HEK293T (cell line): ENCODE results near the gene KCNG2.

Source experiments
- CTCF ChIA-PET: fragments of 350-600 bp; formaldehyde crosslinking; extraction: SDS; loops from one replicate; lab custom pipeline; 2021; ENCODE audit warnings: antibody characterized with exemption, inconsistent platforms; lab: Yijun Ruan, JAX
- POLR2A ChIA-PET: fragments of 350-600 bp; formaldehyde crosslinking; extraction: SDS; loops from one replicate; lab custom pipeline; 2020; ENCODE audit warnings: antibody characterized with exemption, inconsistent platforms; lab: Yijun Ruan, JAX
- DNase-seq: peaks from one replicate; pipeline ENCODE4 v3.0.0; 2012; ENCODE audit warnings: mixed read lengths; ENCODE audit errors: extremely low spot score
- ARNT ChIP-seq: fragments of 450-650 bp; IDR thresholded peaks from 2 replicates; pipeline ENCODE4 v1.6.1; 2017; ENCODE audit warnings: mild to moderate bottlenecking
- BHLHE40 ChIP-seq: fragments of 450-650 bp; IDR thresholded peaks from 2 replicates; pipeline ENCODE4 v1.6.1; 2016; ENCODE audit warnings: mild to moderate bottlenecking, moderate library complexity, borderline replicate concordance
- CTBP1 ChIP-seq: fragments of 450-650 bp; IDR thresholded peaks from 2 replicates; pipeline ENCODE4 v1.6.1; 2016; ENCODE audit warnings: borderline replicate concordance
- ELF4 ChIP-seq: fragments of 450-650 bp; IDR thresholded peaks from 2 replicates; pipeline ENCODE4 v1.6.1; 2017; ENCODE audit warnings: antibody characterized with exemption
- FOXA1 ChIP-seq: fragments of 450-650 bp; IDR thresholded peaks from 2 replicates; pipeline ENCODE4 v1.6.1; 2016; ENCODE audit warnings: mild to moderate bottlenecking
- FOXK2 ChIP-seq: fragments of 450-650 bp; IDR thresholded peaks from 2 replicates; pipeline ENCODE4 v1.6.1; 2016; ENCODE audit warnings: mild to moderate bottlenecking
- FOXM1 ChIP-seq: fragments of 450-650 bp; IDR thresholded peaks from 2 replicates; pipeline ENCODE4 v1.6.1; 2017; ENCODE audit warnings: mild to moderate bottlenecking, borderline replicate concordance
- L3MBTL2 ChIP-seq: fragments of 450-650 bp; conservative IDR thresholded peaks from 2 replicates; pipeline ENCODE4 v1.6.1; 2016; ENCODE audit warnings: mild to moderate bottlenecking
- LEF1 ChIP-seq: fragments of 450-650 bp; IDR thresholded peaks from 2 replicates; pipeline ENCODE4 v1.6.1; 2017; ENCODE audit warnings: mild to moderate bottlenecking, borderline replicate concordance
- NFRKB ChIP-seq: fragments of 450-650 bp; IDR thresholded peaks from 2 replicates; pipeline ENCODE4 v1.6.1; 2016; ENCODE audit warnings: mild to moderate bottlenecking, moderate library complexity
- PKNOX1 ChIP-seq: fragments of 450-650 bp; IDR thresholded peaks from 2 replicates; pipeline ENCODE4 v1.6.1; 2016
- SP1 ChIP-seq: fragments of 450-650 bp; IDR thresholded peaks from 2 replicates; pipeline ENCODE4 v1.6.1; 2017
- SUZ12 ChIP-seq: fragments of 450-650 bp; IDR thresholded peaks from 2 replicates; pipeline ENCODE4 v1.6.1; 2016; ENCODE audit warnings: mild to moderate bottlenecking
- TARDBP ChIP-seq: fragments of 450-650 bp; IDR thresholded peaks from 2 replicates; pipeline ENCODE4 v1.6.1; 2016
- ZNF384 ChIP-seq: fragments of 450-650 bp; IDR thresholded peaks from 2 replicates; pipeline ENCODE4 v1.6.1; 2016

Gene KCNG2

GRCh38 chr18:79912409-79912991, 114.8 kb downstream of the KCNG2 start:
- no peak for TF ChIP-seq BHLHE40
- TF ChIP-seq ELF4: no peak
- TF ChIP-seq SP1: no peak
- TF ChIP-seq NFRKB: no peak
- TF ChIP-seq TARDBP: no peak
- TF ChIP-seq PKNOX1: no peak
- TF ChIP-seq ZNF384: no peak
- TF ChIP-seq FOXK2: no peak
- TF ChIP-seq FOXM1: no peak
- TF ChIP-seq LEF1: no peak
- no peak for TF ChIP-seq L3MBTL2
- DNase-seq: no peak
- ChIA-PET POLR2A (no interaction called here), CTCF (no interaction called here)

DNA sequence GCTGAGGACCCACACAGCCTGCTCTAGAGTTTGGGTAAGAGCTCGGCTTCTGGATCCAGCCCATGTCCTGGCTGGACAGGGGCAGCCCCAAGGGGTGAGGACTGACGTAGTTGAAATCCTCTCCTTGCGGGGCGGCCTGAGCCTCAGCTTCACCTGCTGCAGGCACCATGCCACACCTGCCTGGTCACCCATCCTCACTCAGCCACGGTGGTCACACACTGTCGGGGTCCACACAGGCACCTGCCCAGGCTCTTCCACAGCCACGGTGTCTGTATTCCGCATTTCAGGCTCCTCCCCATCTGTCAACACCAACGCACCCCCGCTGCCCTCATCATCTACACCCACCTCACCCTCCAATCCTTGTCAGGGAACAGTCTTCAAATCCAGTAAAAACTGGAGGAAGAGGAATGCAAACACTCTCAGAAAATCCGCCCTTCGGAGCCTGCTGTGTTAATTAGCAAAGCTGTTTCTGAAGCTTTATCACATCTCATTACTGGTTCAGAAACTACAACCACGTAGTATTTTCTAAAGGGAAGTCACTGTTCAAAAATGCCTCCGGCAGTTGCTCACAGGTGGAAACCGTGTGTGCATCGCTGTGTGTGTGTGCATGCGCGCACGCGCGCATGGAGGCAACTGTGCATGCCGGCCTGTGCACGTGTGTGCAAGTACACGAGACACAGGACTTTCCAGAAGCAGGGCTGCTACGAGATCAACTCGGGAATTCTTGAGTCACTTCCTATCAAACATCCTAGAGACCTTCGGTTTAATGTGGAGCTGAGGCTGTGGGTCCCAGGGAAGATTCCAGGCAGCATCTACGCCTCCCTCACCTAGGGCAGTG, 115.5 kb downstream of the KCNG2 start:
- POLR2A ChIA-PET: no interaction called here
- no peak for DNase-seq
- TF ChIP-seq FOXA1: no peak
- CTCF ChIA-PET: no interaction called here

DNA sequence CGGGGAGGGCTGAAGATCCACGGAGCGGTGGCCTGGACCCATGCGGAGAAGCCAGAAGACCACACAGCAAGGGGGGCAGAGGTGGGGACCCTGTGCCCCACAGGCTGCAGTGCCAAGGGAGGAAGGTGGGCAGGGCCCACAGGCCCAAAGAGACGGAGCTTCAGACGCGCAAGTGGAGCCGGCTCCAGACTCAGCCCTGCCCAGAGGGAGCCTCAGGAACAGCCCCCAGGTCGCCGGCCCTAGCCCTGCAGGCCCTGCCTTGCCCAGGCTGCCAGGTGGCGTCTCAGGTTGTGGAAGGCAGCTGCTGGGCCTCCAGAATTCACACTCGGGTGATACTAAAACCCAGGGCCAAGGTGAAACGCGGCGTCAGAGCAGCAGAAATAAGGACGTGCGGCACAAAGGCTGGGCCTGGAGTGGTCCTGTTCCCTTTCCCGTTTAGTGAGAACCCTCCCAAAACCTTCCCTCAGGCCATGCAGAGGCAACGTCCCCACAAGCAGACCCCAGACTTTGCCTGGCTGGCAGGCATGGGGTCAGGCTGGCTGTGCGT, 116.9 kb downstream of the KCNG2 start:
- TF ChIP-seq ARNT (no peak), L3MBTL2 (no peak), NFRKB (no peak), LEF1 (no peak), CTBP1 (no peak), FOXK2 (no peak), FOXM1 (no peak), SP1 (no peak), TARDBP (no peak), PKNOX1 (no peak), BHLHE40 (no peak), FOXA1 (no peak), ZNF384 (no peak), SUZ12 (no peak)
- DNase-seq: no peak
- CTCF ChIA-PET: no interaction called here
- POLR2A ChIA-PET: no interaction called here

GRCh38 chr18:79915161-79916127, 117.7 kb downstream of the KCNG2 start:
- no peak for DNase-seq
- TF ChIP-seq SP1 (no peak), FOXM1 (no peak), ZNF384 (no peak), L3MBTL2 (no peak)
- CTCF ChIA-PET: no interaction called here
- POLR2A ChIA-PET: no interaction called here

DNA sequence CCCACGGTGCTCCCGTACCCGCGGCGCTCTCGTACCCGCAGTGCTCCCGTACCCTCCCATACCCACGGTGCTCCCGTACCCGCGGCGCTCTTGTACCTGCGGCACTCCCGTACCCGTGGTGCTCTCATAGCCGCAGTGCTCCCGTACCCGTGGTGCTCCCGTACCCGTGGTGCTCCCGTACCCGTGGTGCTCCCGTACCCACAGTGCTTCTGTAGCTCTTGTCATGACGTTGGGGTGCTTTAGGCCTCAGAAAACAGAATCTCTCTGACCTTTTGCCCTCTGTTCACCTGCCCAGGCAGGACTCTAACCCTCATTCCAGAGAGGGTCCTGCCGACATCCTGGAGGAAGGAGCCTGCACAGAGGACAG, 118.4 kb downstream of the KCNG2 start:
- POLR2A ChIA-PET: no interaction called here
- CTCF ChIA-PET: no interaction called here
- no peak for TF ChIP-seq FOXA1
- TF ChIP-seq NFRKB: no peak
- no peak for TF ChIP-seq FOXM1
- TF ChIP-seq ZNF384: no peak
- no peak for TF ChIP-seq SUZ12
- no peak for TF ChIP-seq TARDBP
- no peak for TF ChIP-seq FOXK2
- no peak for TF ChIP-seq ELF4
- no peak for DNase-seq

DNA sequence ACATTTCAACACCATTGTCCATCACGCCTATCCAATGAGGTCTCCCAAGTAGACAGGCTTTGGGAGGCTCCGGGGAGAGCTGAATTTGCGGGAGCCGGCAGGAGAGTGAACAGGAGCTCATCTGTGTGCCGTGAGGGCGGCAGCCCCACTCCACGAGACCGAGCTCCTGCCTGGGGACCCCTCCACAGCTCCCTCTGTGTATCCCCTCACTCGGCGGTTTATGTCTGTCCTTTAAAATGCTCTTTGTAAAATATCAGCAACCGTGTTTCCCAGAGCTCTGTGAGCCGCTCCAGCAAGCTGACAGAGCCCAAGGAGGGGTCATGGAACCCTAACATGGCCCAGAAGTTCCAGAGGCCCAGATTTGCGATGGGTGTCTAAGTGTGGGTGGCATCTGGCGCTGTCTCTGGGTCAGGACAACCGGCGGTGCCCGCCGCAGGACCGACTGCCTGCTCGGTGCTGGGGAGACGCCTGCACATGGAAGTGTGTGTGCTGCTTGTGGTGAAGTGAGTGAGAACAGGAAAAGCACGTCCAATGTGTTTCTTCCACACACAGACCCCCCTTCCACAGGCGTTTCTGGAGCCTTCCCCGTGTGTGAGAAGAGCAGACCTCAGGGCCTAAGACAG, 118.9 kb downstream of the KCNG2 start:
- CTCF ChIA-PET: no interaction called here
- no peak for TF ChIP-seq L3MBTL2
- no peak for TF ChIP-seq FOXM1
- no peak for TF ChIP-seq ELF4
- TF ChIP-seq ZNF384: no peak
- TF ChIP-seq SP1: no peak
- no peak for TF ChIP-seq TARDBP
- POLR2A ChIA-PET: no interaction called here

More for the DNA sequence above, 118.9 kb downstream of the KCNG2 start:
- DNase-seq: no peak
